ENCODE data around the gene DLEC1. TPM values are rescaled to one million over a fixed set of nuclear protein-coding genes. Genes with fewer than 3 reads are reported as not detected.

Gene DLEC1
- total and polyA plus RNA-seq, 2 donors from 2014 or later: 0.52 to 3.3 TPM

GRCh38 chr3:38009807-38010591 is 29.0 kb upstream of the DLEC1 start:
- Histone ChIP-seq H3K27ac (ENCODE audit: low read depth in 2 of 2, low read length in 2 of 2) (no peak overlapping the region), H3K9me3 (ENCODE audit: control insufficient read depth in 2 of 3, insufficient read depth in 1 of 3, low read length in 3 of 3) (no peaks in the 10 kb centered on the region), H3K9ac (ENCODE audit: low read length in 3 of 3) (no peak overlapping the region), H3K4me3 (ENCODE audit: low read length in 3 of 3) (no peak overlapping the region), H3K4me1 (ENCODE audit: control insufficient read depth in 2 of 3, insufficient read depth in 2 of 3, low read depth in 1 of 3, low read length in 3 of 3) (peaks cover 0 to under 1% (median 0%) of the 10 kb centered on the region in 3 donors), H3K27me3 (ENCODE audit: control insufficient read depth, insufficient read depth, low read length) (no peaks in the 10 kb centered on the region), H3K36me3 (ENCODE audit: control insufficient read depth in 2 of 3, insufficient read depth in 3 of 3, low read length in 3 of 3) (peaks cover 0 to 20% (median 3%) of the 10 kb centered on the region in 3 donors)
- TF ChIP-seq CTCF (IDR thresholded peaks at IDR 0.05; ENCODE audit: borderline replicate concordance, extremely low read depth, insufficient read depth): no peak
- DNase-seq: peak in 1 of 5 donors; percentile 73
- no peak for FAIRE-seq
- intact Hi-C loops (cut with DNase I): no loop called here

- no peaks in the 10 kb centered on the region for H3K27me3 ChIP-seq (ENCODE audit: control insufficient read depth, insufficient read depth, low read length)
- H3K9me3 ChIP-seq (ENCODE audit: control insufficient read depth in 2 of 3, insufficient read depth in 1 of 3, low read length in 3 of 3): no peaks in the 10 kb centered on the region
- DNase-seq (peak in 1 of 5 donors; percentile 78), FAIRE-seq (no peak)
- intact Hi-C loops (cut with DNase I): no loop called here
- no peak for TF ChIP-seq CTCF (IDR thresholded peaks at IDR 0.05; ENCODE audit: borderline replicate concordance, extremely low read depth, insufficient read depth)
- no peak overlapping the region for H3K4me3 ChIP-seq (ENCODE audit: low read length in 3 of 3)
- no peak overlapping the region for H3K9ac ChIP-seq (ENCODE audit: low read length in 3 of 3)
- no peaks in the 10 kb centered on the region for H3K4me1 ChIP-seq (ENCODE audit: control insufficient read depth in 2 of 3, insufficient read depth in 2 of 3, low read depth in 1 of 3, low read length in 3 of 3)
- H3K36me3 ChIP-seq (ENCODE audit: control insufficient read depth in 2 of 3, insufficient read depth in 3 of 3, low read length in 3 of 3): peaks cover 4 to 31% (median 9%) of the 10 kb centered on the region in 3 donors
- H3K27ac ChIP-seq (ENCODE audit: low read depth in 2 of 2, low read length in 2 of 2): no peak overlapping the region
Observed at GRCh38 chr3:38011111-38011510, 27.9 kb upstream of the DLEC1 start.

GRCh38 chr3:38015485-38015884 is 23.5 kb upstream of the DLEC1 start:
- no peaks in the 10 kb centered on the region for H3K4me1 ChIP-seq (ENCODE audit: control insufficient read depth in 2 of 3, insufficient read depth in 2 of 3, low read depth in 1 of 3, low read length in 3 of 3)
- no peak for TF ChIP-seq CTCF (IDR thresholded peaks at IDR 0.05; ENCODE audit: borderline replicate concordance, extremely low read depth, insufficient read depth)
- no peak overlapping the region for H3K9ac ChIP-seq (ENCODE audit: low read length in 3 of 3)
- DNase-seq (no peak), FAIRE-seq (no peak)
- H3K27me3 ChIP-seq (ENCODE audit: control insufficient read depth, insufficient read depth, low read length): no peaks in the 10 kb centered on the region
- H3K27ac ChIP-seq (ENCODE audit: low read depth in 2 of 2, low read length in 2 of 2): no peak overlapping the region
- intact Hi-C loops (cut with DNase I): no loop called here
- no peak overlapping the region for H3K4me3 ChIP-seq (ENCODE audit: low read length in 3 of 3)
- no peaks in the 10 kb centered on the region for H3K9me3 ChIP-seq (ENCODE audit: control insufficient read depth in 2 of 3, insufficient read depth in 1 of 3, low read length in 3 of 3)
- peaks cover 8 to 26% (median 10%) of the 10 kb centered on the region in 3 donors for H3K36me3 ChIP-seq (ENCODE audit: control insufficient read depth in 2 of 3, insufficient read depth in 3 of 3, low read length in 3 of 3)

All from kidney (tissue), 14 donors.